Glomerular visceral epithelial cell (primary cell): Measurements from ENCODE around the gene CALN1.
"Not testable (repeated sequence)": the region's sequence is repeated elsewhere in the genome, so short reads cannot be mapped to it uniquely, and the experiment has no call there.

Experiments
- DNase-seq: peaks from one replicate; pipeline ENCODE4 v3.0.0-alpha.2; 2016; ENCODE audit errors: extremely low spot score

Gene CALN1

GRCh38 chr7:72408966-72409637 is 3.0 kb downstream of the CALN1 start:
- DNase-seq, result no peak

DNA sequence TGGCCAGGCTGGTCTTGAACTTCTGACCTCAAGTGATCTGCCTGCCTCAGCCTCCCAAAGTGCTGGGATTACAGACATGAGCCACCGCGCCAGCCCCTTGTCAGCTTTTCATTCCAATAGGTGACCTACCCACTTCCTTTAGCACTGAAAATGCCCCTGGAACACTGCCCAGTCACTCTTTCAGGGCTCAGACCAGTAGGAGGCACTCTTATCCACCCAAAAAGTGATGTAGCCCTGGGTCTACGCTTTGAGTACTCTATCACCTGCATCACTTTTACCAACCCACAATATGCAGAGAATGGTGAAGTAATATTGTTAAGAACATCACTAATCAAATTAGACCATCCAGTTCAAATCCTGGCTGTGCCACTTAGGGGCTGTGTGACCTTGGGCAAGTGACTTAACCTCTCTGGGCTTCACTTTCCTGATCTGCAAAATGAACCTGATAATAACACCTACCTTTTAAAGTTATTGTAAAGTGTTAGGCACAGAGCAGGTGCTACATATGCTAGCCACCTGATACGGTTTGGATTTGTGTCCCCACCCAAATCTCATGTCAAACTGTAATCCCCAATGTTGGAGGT is 5.2 kb downstream of the CALN1 start:
- DNase-seq, result no peak

- no peak for DNase-seq
Observed at GRCh38 chr7:72405871-72406270, 6.3 kb downstream of the CALN1 start.

DNA sequence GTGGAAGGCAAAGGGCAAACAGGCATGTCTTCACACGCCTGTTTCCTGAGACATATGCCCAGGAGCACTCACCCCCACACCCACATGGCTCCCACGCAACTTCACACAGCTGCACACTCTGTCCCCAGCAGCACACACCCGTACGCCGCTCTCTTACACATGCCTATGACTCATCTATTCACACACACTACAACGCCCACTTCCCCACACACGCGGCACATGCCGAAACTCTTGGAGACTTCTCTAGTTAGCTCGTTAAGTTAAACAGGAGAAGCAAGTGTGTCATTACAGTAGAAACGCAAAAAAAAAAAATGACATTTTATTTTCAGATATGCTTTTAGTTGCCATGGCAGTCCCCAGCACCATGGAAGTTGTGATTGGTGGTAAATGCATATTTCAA is 6.7 kb downstream of the CALN1 start:
- no peak for DNase-seq

DNA sequence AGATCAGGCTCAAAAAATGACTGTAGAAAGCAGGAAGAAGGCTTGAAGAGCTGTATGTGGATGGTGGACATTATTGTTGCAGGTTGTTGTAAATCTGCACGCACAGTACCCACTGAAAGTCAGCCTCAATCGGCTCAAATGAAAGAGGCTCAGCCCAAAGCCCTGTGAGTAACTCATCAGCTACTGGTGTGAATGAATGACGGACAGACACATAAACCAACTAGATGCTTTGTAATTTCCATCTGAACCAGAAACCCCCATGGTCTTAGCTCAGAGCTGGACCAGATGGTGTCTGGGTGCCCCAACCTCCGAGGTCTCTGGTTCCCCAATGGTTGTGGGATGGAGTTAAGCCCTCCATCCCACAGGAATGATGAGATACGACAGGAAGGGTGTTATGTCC is 7.4 kb downstream of the CALN1 start:
- no peak for DNase-seq

DNA sequence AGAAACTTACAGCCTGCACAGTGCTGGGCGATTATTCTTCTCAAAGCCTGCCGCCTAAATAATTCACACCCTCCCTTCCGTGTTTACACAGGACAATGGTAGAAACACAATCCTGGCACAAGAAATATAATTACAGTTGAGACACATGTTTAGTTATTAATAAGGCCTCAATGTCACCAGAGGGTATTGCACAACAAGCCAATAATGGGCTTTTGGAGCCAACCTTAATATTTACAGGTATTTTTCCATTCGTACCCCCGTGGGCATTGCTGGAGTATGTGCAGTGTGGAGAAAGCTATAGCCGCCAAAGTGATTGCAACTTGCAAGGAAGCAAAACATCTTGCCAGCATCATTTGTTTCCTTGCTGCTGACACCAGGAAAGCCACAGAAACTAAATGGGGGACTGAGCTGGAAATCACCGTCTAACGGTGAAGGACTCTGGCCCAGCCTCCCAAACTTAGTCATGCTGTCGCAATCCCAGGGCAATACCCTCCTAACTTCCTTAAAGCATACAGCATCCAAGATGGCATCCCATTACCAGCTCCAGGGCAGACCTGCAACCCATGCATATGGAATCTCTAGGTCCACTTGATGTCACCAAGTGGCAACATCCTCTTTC is 8.6 kb downstream of the CALN1 start:
- DNase-seq, result no peak

- DNase-seq, result no peak
Observed at GRCh38 chr7:72394016-72394415, 18.1 kb downstream of the CALN1 start.

DNA sequence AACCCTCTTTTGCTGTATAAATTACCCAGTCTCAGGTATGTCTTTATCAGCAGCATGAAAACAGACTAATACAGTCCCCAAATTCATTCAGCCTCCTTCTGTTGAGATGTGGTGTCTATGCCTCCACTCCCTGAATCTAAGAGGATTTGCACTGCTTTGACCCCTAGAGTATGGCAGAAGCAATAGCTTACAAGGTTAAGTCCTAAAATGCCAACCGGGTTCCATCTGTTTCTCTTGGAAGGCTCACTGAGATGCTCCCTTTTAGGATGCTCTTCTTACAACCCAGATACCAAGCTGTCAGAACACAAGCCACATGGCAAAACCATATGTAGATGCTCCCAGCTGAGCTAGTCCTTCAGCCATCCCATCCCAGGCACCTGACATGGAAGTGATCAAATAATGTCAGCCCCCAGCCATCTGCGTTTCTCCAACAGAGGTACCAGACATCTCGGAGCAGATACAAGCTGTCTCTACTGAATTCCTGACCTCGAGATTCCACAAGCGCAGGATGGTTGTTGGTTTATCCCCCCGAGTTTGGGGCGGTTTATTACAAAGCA is 20.2 kb downstream of the CALN1 start:
- DNase-seq, result no peak

DNA sequence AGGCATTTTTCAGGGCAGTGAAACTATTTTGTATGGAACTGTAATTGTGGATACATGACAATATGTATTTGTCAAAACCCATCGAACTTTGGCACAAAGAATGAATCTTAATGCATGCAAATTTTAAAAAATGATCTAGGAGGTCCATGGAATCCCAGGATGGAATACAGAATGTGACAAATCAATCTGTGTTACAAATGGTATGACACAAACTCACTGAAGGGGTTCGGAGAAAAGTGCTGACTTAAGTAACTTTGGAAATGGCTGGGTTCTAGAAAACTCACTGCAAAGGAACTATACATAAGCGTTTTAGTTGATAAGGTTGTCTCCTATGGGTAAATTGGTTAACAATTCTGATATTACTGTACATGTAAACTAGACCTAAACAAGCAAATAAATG is 26.0 kb downstream of the CALN1 start:
- no peak for DNase-seq

DNA sequence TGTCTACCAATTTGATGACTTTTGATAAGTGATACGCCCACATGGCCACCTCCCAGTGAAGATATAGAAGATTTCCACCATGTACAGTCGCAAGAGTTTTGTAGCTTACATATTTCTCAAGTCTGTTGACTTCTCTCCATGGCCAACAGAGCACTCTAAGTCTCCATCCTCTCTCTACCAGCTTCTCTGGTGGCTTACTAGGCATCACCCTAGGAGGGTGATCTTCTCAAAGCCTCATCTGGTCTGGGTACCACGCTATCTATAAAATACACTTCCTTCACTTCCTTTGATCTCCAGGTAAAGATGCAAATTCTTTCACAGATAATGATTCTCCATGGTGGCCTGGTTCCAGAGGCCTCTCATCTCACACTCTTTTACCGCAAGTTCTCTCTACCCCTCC is 49.9 kb downstream of the CALN1 start:
- no peak for DNase-seq

- no peak for DNase-seq
Observed at GRCh38 chr7:72345208-72345727, 66.9 kb downstream of the CALN1 start.

- no peak for DNase-seq
Observed at GRCh38 chr7:72343991-72344390, 68.1 kb downstream of the CALN1 start.

DNA sequence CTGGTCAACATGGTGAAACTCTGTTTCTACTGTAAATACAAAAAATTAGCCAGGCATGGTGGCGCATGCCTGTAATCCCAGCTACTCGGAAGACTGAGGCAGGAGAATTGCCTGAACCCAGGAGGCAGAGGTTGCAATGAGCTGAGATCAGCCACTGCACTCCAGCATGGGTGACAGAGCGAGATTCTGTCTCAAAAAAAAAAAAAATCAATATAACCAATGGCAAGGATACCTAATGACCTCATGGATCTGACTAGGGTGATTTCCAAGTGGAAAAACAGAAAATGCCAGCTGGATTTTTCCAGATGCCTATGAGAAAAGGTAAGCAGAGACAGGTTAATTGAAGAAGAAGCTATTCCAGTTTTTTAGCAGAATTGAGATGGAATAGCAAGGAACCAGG is 68.8 kb downstream of the CALN1 start:
- DNase-seq, result not testable (repeated sequence)

GRCh38 chr7:72337390-72338167 is 74.6 kb downstream of the CALN1 start:
- DNase-seq, result no peak

DNA sequence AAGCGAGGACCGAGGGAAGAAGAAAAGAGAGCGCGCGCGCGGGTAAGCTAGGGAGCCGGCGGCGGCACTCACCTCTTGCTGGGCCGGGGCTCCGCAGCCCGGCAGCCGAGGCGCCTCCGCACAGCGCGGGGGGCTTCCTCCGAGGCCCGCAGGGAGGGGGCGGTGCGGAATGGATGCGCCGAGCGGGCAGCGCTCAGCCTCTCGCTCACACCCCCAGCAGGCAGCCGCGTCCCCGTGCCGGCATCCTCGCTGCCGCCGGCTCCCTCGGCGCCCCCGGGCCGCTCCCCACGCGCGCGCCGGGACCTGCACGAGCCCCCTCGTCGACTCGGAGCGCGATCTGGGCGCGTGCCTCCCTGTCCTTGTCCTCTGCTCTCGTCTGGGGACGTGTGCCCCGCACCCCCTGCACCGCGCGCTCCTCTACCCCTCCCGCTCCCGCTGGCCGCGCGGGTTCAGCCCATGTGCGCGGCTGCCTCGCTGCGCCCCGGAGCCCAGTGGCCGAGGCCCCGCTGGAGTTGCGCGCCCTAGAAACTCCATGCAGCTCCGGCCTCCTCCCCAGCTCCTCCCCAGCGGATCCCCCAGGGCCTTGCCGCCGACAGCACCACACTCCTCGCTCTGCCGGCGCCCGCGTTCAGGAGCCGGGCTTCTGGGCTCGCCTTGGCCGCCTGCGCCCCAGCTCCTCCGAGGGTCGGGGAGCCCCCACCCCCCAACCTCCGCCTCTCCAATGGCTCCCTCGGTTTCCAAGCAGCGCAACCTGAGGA is 75.3 kb downstream of the CALN1 start:
- DNase-seq, result no peak

- no peak for DNase-seq
Observed at GRCh38 chr7:72336382-72336631, 75.8 kb downstream of the CALN1 start.

- no peak for DNase-seq
Observed at GRCh38 chr7:72335561-72336381, 76.4 kb downstream of the CALN1 start.

DNA sequence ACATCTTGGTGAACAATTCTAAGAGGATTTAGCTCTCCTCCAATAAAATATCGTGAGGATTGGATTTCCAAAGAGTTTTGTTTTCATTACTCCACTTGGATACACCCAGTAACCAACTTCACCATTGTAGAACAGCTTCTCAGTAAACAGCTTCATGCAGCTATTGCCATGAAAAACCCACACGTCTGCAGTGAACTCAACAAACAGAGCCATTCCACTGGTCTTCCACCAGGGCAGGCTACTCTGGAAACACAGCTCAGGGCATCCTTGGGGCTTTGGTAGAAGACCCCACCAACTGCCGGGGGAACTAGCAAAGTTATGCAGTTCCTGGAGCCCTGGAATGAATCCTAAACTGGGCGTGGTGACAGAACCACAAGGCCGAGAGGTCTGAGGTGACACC is 77.4 kb downstream of the CALN1 start:
- DNase-seq, result no peak

DNA sequence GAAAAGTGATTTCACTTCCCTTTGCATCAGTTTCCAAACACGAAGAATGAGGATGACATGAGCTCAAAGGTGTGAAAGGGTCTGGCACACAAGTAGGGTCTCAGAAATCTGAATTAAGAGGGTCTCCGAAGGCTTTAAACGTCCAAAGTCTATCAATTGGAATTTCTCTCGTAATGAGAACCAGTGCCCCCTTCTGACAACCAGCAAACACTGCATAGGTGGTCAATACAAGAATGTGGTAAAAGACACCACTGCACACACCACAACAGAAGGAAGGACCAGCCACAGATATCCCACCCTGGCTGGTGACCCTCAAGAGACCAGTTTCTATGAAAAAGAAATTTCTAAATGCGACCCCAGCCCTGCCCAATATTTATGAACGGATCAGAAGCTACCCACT is 78.1 kb downstream of the CALN1 start:
- no peak for DNase-seq

DNA sequence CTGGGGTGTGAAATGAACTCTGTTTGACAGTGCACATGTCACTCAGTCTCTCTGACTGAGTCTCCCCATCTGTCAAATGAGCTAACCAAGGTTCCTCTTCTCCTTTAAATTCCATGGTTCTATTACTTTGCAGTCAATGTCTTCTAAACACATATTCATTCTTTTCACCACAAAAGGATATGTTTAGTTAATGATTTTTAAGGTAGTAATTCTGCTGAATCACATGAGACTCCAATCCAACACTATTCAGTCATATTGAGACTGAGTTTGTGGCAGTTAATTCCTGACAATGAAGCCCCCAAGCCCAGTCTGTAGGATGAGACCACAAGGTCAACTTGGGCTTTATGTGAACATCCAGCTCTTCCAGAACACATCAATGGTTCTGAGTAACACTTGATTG is 85.3 kb downstream of the CALN1 start:
- no peak for DNase-seq

DNA sequence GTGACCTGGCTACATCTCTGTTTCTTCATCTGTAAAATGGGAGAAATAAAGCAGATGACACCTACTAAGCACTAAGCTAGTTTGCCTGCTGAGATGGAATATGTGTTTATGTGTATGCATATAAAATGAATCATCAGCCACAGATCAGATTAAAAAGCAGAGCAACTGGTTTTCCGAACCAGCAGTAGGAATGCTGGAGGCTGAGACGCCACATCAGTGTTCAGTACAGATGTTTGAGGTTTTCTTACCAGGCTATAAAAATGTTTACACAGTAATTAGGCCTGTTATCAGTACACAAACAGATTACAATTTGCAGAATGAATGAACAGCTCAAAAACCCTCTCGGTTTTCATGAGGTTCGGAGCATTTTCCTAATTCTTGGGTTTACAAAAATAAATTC is 85.8 kb downstream of the CALN1 start:
- DNase-seq, result no peak
